MM.1S (cell line): ENCODE results near the gene DLG3.

Source experiments
- EZH2 ChIP-seq: fragments of 300-600 bp; sonication (generic); optimal IDR thresholded peaks from 2 replicates; pipeline ENCODE3; 2017; ENCODE audit warnings: low read depth, mild to moderate bottlenecking, antibody characterized with exemption, low read length, mixed read lengths
- EZH2phosphoT487 ChIP-seq: fragments of 300-600 bp; sonication (generic); IDR thresholded peaks from 2 replicates; pipeline ENCODE4 v1.6.1; 2018; ENCODE audit warnings: antibody characterized with exemption, low read length
- TF ChIP-seq, protein P1 (sequence below): fragments of 300-600 bp; sonication (generic); IDR thresholded peaks from 2 replicates; pipeline ENCODE4 v1.5.1; 2016; ENCODE audit warnings: antibody characterized with exemption, low read length, mixed read lengths

DNA sequence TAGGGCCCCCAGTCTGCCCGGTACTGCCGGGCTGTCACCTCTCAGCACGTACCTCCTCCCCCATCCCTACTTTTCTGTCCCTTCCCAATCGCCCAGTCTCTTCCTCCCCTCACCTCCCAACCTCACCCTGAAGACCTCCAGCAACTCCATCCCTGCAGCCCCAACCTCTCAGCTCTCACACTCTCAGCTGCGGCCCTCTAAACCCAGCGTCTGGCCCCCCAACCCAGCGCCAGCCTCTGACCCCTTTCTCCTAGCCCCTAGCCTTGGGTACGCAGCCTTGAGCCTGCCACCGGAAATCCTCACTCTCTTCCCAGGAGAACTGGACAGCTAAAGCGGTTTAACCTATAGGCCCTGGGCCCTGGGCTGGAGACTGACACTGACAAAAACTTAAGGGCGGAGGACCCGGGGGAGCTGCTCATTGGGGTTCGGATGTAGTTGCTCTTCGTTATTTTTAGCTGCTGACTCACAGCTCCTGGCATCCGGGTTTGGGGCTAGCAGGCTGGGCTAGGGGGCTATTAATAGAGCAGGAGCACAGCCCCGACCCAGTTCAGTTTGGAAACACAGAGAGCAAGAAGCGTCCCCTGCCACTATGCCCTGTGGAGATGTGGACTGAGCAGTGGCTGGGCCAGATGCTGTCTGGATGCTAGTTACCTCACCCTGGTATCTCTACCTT is 9.6 kb upstream of the DLG3 start:
- TF ChIP-seq, protein P1, sequence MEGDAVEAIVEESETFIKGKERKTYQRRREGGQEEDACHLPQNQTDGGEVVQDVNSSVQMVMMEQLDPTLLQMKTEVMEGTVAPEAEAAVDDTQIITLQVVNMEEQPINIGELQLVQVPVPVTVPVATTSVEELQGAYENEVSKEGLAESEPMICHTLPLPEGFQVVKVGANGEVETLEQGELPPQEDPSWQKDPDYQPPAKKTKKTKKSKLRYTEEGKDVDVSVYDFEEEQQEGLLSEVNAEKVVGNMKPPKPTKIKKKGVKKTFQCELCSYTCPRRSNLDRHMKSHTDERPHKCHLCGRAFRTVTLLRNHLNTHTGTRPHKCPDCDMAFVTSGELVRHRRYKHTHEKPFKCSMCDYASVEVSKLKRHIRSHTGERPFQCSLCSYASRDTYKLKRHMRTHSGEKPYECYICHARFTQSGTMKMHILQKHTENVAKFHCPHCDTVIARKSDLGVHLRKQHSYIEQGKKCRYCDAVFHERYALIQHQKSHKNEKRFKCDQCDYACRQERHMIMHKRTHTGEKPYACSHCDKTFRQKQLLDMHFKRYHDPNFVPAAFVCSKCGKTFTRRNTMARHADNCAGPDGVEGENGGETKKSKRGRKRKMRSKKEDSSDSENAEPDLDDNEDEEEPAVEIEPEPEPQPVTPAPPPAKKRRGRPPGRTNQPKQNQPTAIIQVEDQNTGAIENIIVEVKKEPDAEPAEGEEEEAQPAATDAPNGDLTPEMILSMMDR: no peak
- TF ChIP-seq EZH2: no peak
- no peak for TF ChIP-seq EZH2phosphoT487
